H9 (cell line): Measurements from ENCODE around the gene CYTH3. TPM values are rescaled to one million over a fixed set of nuclear protein-coding genes. Genes with fewer than 3 reads are reported as not detected.

Source experiments
- DNase-seq: peaks from one replicate; pipeline ENCODE4 v3.0.0-alpha.2; 2017
- H2AFZ ChIP-seq: one replicate; pipeline ENCODE4 v1.6.1; 2013; ENCODE audit warnings: mild to moderate bottlenecking, low read length, control low read depth, moderate library complexity
- H2AK5ac ChIP-seq: 2 replicates; pipeline ENCODE4 v1.6.1; 2013; ENCODE audit warnings: low read length, control low read depth, mixed read lengths; ENCODE audit not compliant: insufficient read length
- H2BK120ac ChIP-seq: one replicate; pipeline ENCODE4 v1.6.1; 2013; ENCODE audit warnings: low read depth, mild to moderate bottlenecking, low read length, control low read depth, inconsistent platforms; ENCODE audit not compliant: poor library complexity, severe bottlenecking
- H2BK12ac ChIP-seq: 2 replicates; pipeline ENCODE4 v1.6.1; 2013; ENCODE audit warnings: low read length, control low read depth, mixed read lengths, low read depth; ENCODE audit not compliant: insufficient read length
- H2BK15ac ChIP-seq: 2 replicates; pipeline ENCODE4 v1.6.1; 2013; ENCODE audit warnings: low read depth, low read length, control low read depth
- H2BK20ac ChIP-seq: one replicate; pipeline ENCODE4 v1.6.1; 2013; ENCODE audit warnings: low read depth, mild to moderate bottlenecking, low read length, control low read depth, inconsistent platforms; ENCODE audit not compliant: poor library complexity, severe bottlenecking
- H2BK5ac ChIP-seq: 2 replicates; pipeline ENCODE4 v1.6.1; 2013; ENCODE audit warnings: low read length, control low read depth, mixed read lengths; ENCODE audit not compliant: insufficient read length
- H3K14ac ChIP-seq: 2 replicates; pipeline ENCODE4 v1.6.1; 2013; ENCODE audit warnings: low read length, control low read depth; ENCODE audit not compliant: insufficient read depth
- H3K18ac ChIP-seq: 2 replicates; pipeline ENCODE4 v1.6.1; 2013; ENCODE audit warnings: low read depth, mild to moderate bottlenecking, mixed read lengths, low read length, control low read depth; ENCODE audit not compliant: insufficient read length
- H3K23ac ChIP-seq: 2 replicates; pipeline ENCODE4 v1.6.1; 2013; ENCODE audit warnings: low read length, control low read depth, mixed read lengths, low read depth; ENCODE audit not compliant: insufficient read length
- H3K23me2 ChIP-seq: 2 replicates; pipeline ENCODE4 v1.6.1; 2013; ENCODE audit warnings: low read depth, mild to moderate bottlenecking, mixed read lengths, low read length, control low read depth; ENCODE audit not compliant: insufficient read length, poor library complexity, severe bottlenecking
- H3K27ac ChIP-seq: 2 replicates; pipeline ENCODE4 v1.5.1; 2013; ENCODE audit warnings: low read length, control low read depth, mixed read lengths, low read depth; ENCODE audit not compliant: insufficient read length
- H3K27me3 ChIP-seq: 2 replicates; pipeline ENCODE4 v1.6.1; 2013; ENCODE audit warnings: low read length, control low read depth, inconsistent platforms; ENCODE audit not compliant: insufficient read depth
- H3K4ac ChIP-seq: 2 replicates; pipeline ENCODE4 v1.6.1; 2013; ENCODE audit warnings: low read depth, mild to moderate bottlenecking, control low read depth, inconsistent platforms, low read length, moderate library complexity
- H3K4me1 ChIP-seq: 2 replicates; pipeline ENCODE4 v1.6.1; 2013; ENCODE audit warnings: low read length, control low read depth, inconsistent platforms; ENCODE audit not compliant: insufficient read depth
- H3K4me2 ChIP-seq: 2 replicates; pipeline ENCODE4 v1.6.1; 2013; ENCODE audit warnings: low read length, control low read depth, mixed read lengths; ENCODE audit not compliant: insufficient read length, insufficient read depth
- H3K56ac ChIP-seq: 2 replicates; pipeline ENCODE4 v1.6.1; 2013; ENCODE audit warnings: low read depth, mild to moderate bottlenecking, mixed read lengths, low read length, control low read depth; ENCODE audit not compliant: insufficient read length
- H3K79me1 ChIP-seq: 2 replicates; pipeline ENCODE4 v1.6.1; 2013; ENCODE audit warnings: low read depth, mild to moderate bottlenecking, moderate library complexity, low read length, control low read depth, inconsistent platforms; ENCODE audit not compliant: insufficient read depth, poor library complexity, severe bottlenecking
- H3K79me2 ChIP-seq: 2 replicates; pipeline ENCODE4 v1.6.1; 2013; ENCODE audit warnings: low read length, control low read depth, inconsistent platforms; ENCODE audit not compliant: insufficient read depth
- H3K9ac ChIP-seq: 2 replicates; pipeline ENCODE4 v1.6.1; 2013; ENCODE audit warnings: low read length, control low read depth, mixed read lengths; ENCODE audit not compliant: insufficient read length; ENCODE audit errors: extremely low read depth
- H3K9me3 ChIP-seq: one replicate; pipeline ENCODE4 v1.6.1; 2013; ENCODE audit warnings: low read depth, low read length, inconsistent platforms; ENCODE audit not compliant: control insufficient read depth
- H3T11ph ChIP-seq: one replicate; pipeline ENCODE4 v1.6.1; 2013; ENCODE audit warnings: mild to moderate bottlenecking, low read length, control low read depth, inconsistent platforms
- H4K20me1 ChIP-seq: one replicate; pipeline ENCODE4 v1.6.1; 2013; ENCODE audit not compliant: control insufficient read depth, insufficient read length, insufficient read depth
- H4K5ac ChIP-seq: 2 replicates; pipeline ENCODE4 v1.6.1; 2013; ENCODE audit warnings: low read depth, mild to moderate bottlenecking, mixed read lengths, low read length, control low read depth; ENCODE audit not compliant: insufficient read length
- H4K8ac ChIP-seq: replicated peaks from 2 replicates; pipeline ENCODE4 v1.6.1; 2013; ENCODE audit warnings: low read length, control low read depth, mixed read lengths, low read depth; ENCODE audit not compliant: insufficient read length
- H4K91ac ChIP-seq: 2 replicates; pipeline ENCODE4 v1.6.1; 2013; ENCODE audit warnings: low read depth, mild to moderate bottlenecking, moderate library complexity, mixed read lengths, low read length, control low read depth; ENCODE audit not compliant: insufficient read length
- H3K27ac Mint-ChIP-seq, 3 experiments: 2 replicates in 2 of 3; 3 replicates in 1 of 3; pipeline ENCODE4 v1.8.0; 2020 to 2021; ENCODE audit warnings: mixed read lengths in 3 of 3, mild to moderate bottlenecking in 1 of 3, moderate library complexity in 1 of 3
- H3K27me3 Mint-ChIP-seq: 2 replicates; pipeline ENCODE4 v1.8.0; 2021; ENCODE audit warnings: low read depth, mild to moderate bottlenecking, moderate library complexity, mixed read lengths
- H3K36me3 Mint-ChIP-seq, 3 experiments: 2 replicates in 2 of 3; 3 replicates in 1 of 3; pipeline ENCODE4 v1.8.0; 2020 to 2021; ENCODE audit warnings: low read depth in 3 of 3, mixed read lengths in 3 of 3; ENCODE audit not compliant: insufficient read depth in 1 of 3
- H3K4me1 Mint-ChIP-seq, 2 experiments: 2 replicates each; pipeline ENCODE4 v1.8.0; 2020; ENCODE audit warnings: mixed read lengths in 2 of 2
- H3K4me3 Mint-ChIP-seq, 2 experiments: 2 replicates in 1 of 2; 3 replicates in 1 of 2; pipeline ENCODE4 v1.8.0; 2020 to 2021; ENCODE audit warnings: mild to moderate bottlenecking in 2 of 2, mixed read lengths in 2 of 2, moderate library complexity in 1 of 2
- H3K9me3 Mint-ChIP-seq, 2 experiments: 2 replicates in 1 of 2; 3 replicates in 1 of 2; pipeline ENCODE4 v1.8.0; 2020; ENCODE audit warnings: mild to moderate bottlenecking in 2 of 2, mixed read lengths in 2 of 2, moderate library complexity in 1 of 2
- WGBS: extraction: QIAGEN DNeasy Blood & Tissue Kit; methylation state at CpG from one replicate; pipeline ENCODE4 v1.1.7; 2013; ENCODE audit warnings: missing lambda C conversion rate, low lambda C conversion rate, mixed read lengths; ENCODE audit not compliant: insufficient read length; ENCODE audit errors: extremely low coverage; 5-methylcytosine and 5-hydroxymethylcytosine counted together
- total RNA-seq: library from RNA; stranded (reverse); gene quantifications from 2 replicates; pipeline ENCODE4 v1.2.1, GENCODE V29; 2021
- TF ChIP-seq, protein P1 (sequence below): fragments of 200-600 bp; sonication (generic); conservative IDR thresholded peaks from 3 replicates; pipeline ENCODE4 v1.8.0; 2021; ENCODE audit warnings: antibody characterized with exemption, mild to moderate bottlenecking

The CYTH3 gene
- total RNA-seq, 1 experiment from 2014 or later, result 12.3 TPM

DNA sequence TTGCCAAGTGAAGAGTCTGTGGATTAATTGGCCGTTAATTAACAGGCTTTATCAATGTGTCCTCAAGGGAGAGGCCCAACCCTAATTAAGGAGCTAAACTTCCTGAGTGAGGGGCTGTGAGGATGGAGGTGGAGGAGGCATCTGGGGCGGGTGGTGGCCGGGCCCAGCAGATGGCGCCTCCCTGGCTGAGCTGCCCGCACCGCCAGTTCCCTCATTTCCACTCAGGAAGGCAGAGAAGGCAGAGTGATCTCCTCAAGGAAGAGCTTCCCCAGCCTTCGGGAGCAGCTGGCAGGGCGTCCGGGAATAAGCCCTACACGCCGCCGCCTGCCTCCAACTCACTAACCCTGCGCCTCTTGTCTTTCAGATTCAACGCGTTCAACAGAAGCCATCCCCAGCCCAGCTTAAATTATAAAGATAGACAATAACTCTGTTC is 112.2 kb downstream of the CYTH3 start:
- H2BK12ac ChIP-seq, result no peak overlapping the region
- H3K4me3 Mint-ChIP-seq, result no peak overlapping the region

More for the DNA sequence above, 112.2 kb downstream of the CYTH3 start:
- Histone ChIP-seq H4K20me1 (no peaks in the 10 kb centered on the region), H4K8ac (no peak overlapping the region), H3K14ac (no peak overlapping the region), H3K4me1 (no peaks in the 10 kb centered on the region), H3K18ac (no peak overlapping the region), H2AFZ (no peak overlapping the region), H2BK15ac (no peak overlapping the region), H3K27me3 (no peaks in the 10 kb centered on the region), H2BK120ac (no peak overlapping the region), H4K5ac (no peak overlapping the region), H3K4ac (no peak overlapping the region), H2BK5ac (no peak overlapping the region), H3K79me2 (no peaks in the 10 kb centered on the region), H3T11ph (no peak overlapping the region), H3K9me3 (no peaks in the 10 kb centered on the region), H3K56ac (no peak overlapping the region), H3K23ac (no peak overlapping the region), H3K9ac (no peak overlapping the region), H3K23me2 (no peaks in the 10 kb centered on the region), H3K79me1 (no peaks in the 10 kb centered on the region), H2BK20ac (no peak overlapping the region), H4K91ac (no peak overlapping the region), H2AK5ac (no peak overlapping the region), H3K27ac (no peak overlapping the region), H3K4me2 (no peak overlapping the region)
- Mint-ChIP-seq H3K36me3 (peaks cover 14 to 55% (median 45%) of the 10 kb centered on the region in 3 experiments; a peak in 6 of 7 replicates), H3K27ac (peak overlapping the region in 2 of 3 experiments; percentile 57 to 66; a peak in 3 of 7 replicates), H3K27me3 (no peaks in the 10 kb centered on the region; the same call in none of the 2 replicates), H3K9me3 (no peaks in the 10 kb centered on the region), H3K4me1 (peaks cover 6 to 14% of the 10 kb centered on the region in 2 experiments; a peak in 3 of 4 replicates)
- no CpG with 5 or more reads among the region's 15 CpGs for WGBS
- TF ChIP-seq, protein P1, sequence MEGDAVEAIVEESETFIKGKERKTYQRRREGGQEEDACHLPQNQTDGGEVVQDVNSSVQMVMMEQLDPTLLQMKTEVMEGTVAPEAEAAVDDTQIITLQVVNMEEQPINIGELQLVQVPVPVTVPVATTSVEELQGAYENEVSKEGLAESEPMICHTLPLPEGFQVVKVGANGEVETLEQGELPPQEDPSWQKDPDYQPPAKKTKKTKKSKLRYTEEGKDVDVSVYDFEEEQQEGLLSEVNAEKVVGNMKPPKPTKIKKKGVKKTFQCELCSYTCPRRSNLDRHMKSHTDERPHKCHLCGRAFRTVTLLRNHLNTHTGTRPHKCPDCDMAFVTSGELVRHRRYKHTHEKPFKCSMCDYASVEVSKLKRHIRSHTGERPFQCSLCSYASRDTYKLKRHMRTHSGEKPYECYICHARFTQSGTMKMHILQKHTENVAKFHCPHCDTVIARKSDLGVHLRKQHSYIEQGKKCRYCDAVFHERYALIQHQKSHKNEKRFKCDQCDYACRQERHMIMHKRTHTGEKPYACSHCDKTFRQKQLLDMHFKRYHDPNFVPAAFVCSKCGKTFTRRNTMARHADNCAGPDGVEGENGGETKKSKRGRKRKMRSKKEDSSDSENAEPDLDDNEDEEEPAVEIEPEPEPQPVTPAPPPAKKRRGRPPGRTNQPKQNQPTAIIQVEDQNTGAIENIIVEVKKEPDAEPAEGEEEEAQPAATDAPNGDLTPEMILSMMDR, result peak; percentile 79
- DNase-seq, result peak; percentile 84
